SK-N-SH treated with all-trans-retinoic acid at 6 μM for 48 hours (cell line): ENCODE data around the gene SORCS2.

Experiments
- BACH2 ChIP-seq: fragments of 250-450 bp; sonication (Bioruptor Pico); IDR thresholded peaks from 2 replicates; pipeline ENCODE4 v1.9.0; 2021; ENCODE audit warnings: mild to moderate bottlenecking, borderline replicate concordance
- ISL1 ChIP-seq: fragments of 250-450 bp; sonication (Bioruptor Pico); IDR thresholded peaks from 2 replicates; pipeline ENCODE4 v2.1.2; 2022; ENCODE audit warnings: mild to moderate bottlenecking, moderate library complexity
- OSR1 ChIP-seq: fragments of 250-450 bp; sonication (Bioruptor Pico); IDR thresholded peaks from 2 replicates; pipeline ENCODE4 v1.8.0; 2022; ENCODE audit warnings: moderate library complexity, mild to moderate bottlenecking, inconsistent platforms
- PPARA ChIP-seq: fragments of 250-450 bp; sonication (Bioruptor Pico); IDR thresholded peaks from 2 replicates; pipeline ENCODE4 v1.5.0; 2020; ENCODE audit warnings: mild to moderate bottlenecking, borderline replicate concordance
- RARB ChIP-seq: fragments of 250-450 bp; sonication (Bioruptor Pico); IDR thresholded peaks from 2 replicates; pipeline ENCODE4 v1.8.0; 2021; ENCODE audit warnings: mild to moderate bottlenecking, moderate library complexity
- TOX ChIP-seq: fragments of 250-450 bp; sonication (Bioruptor Pico); IDR thresholded peaks from 2 replicates; pipeline ENCODE4 v1.8.0; 2021; ENCODE audit warnings: mild to moderate bottlenecking, moderate library complexity, borderline replicate concordance
- ZNF565 ChIP-seq: fragments of 450-650 bp; formaldehyde crosslinking; conservative IDR thresholded peaks from 2 replicates; pipeline ENCODE4 v1.5.0; 2020; ENCODE audit warnings: low read depth, mild to moderate bottlenecking, moderate library complexity
- ZNF8 ChIP-seq: fragments of 450-650 bp; formaldehyde crosslinking; IDR thresholded peaks from 2 replicates; pipeline ENCODE4 v1.5.0; 2020; ENCODE audit warnings: mild to moderate bottlenecking, moderate library complexity
- TF ChIP-seq, protein P1 (sequence below): fragments of 250-450 bp; sonication (Bioruptor Pico); IDR thresholded peaks from 2 replicates; pipeline ENCODE4 v1.5.1; 2020; ENCODE audit warnings: low read depth, mild to moderate bottlenecking, moderate library complexity
- TF ChIP-seq, protein P2 (sequence below): fragments of 250-450 bp; sonication (Bioruptor Pico); IDR thresholded peaks from 2 replicates; pipeline ENCODE4 v1.5.1; 2021; ENCODE audit warnings: mild to moderate bottlenecking, moderate library complexity

DNA sequence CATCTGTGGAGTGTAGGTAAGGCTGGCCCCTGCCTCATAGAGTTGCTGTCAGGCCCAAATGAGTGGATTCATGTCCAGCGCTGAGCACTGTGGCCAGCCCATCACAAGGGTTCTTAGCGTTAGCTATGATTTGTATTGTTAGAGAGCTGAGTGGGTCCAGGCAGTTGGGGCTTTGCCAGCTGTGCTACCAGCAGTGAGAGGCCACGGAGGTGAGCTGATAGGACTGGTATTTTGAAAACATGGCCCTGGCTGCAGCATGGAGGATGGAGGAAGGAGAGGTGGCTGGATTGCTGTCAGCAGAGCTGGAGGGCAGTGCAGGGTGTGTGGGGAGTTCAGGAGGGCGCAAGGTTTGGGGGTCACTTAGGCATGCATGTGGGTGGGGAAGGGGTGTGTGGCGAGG lies 172.6 kb downstream of the SORCS2 start:
- no peak for TF ChIP-seq OSR1
- TF ChIP-seq, protein P1, sequence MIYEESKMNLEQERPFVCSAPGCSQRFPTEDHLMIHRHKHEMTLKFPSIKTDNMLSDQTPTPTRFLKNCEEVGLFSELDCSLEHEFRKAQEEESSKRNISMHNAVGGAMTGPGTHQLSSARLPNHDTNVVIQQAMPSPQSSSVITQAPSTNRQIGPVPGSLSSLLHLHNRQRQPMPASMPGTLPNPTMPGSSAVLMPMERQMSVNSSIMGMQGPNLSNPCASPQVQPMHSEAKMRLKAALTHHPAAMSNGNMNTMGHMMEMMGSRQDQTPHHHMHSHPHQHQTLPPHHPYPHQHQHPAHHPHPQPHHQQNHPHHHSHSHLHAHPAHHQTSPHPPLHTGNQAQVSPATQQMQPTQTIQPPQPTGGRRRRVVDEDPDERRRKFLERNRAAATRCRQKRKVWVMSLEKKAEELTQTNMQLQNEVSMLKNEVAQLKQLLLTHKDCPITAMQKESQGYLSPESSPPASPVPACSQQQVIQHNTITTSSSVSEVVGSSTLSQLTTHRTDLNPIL (CRISPR knock-in tag), result no peak
- TF ChIP-seq, protein P2, sequence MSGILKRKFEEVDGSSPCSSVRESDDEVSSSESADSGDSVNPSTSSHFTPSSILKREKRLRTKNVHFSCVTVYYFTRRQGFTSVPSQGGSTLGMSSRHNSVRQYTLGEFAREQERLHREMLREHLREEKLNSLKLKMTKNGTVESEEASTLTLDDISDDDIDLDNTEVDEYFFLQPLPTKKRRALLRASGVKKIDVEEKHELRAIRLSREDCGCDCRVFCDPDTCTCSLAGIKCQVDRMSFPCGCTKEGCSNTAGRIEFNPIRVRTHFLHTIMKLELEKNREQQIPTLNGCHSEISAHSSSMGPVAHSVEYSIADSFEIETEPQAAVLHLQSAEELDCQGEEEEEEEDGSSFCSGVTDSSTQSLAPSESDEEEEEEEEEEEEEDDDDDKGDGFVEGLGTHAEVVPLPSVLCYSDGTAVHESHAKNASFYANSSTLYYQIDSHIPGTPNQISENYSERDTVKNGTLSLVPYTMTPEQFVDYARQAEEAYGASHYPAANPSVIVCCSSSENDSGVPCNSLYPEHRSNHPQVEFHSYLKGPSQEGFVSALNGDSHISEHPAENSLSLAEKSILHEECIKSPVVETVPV (CRISPR knock-in tag), result no peak
- no peak for TF ChIP-seq ISL1
- TF ChIP-seq PPARA, result no peak
- TF ChIP-seq RARB (CRISPR knock-in tag), result no peak
- TF ChIP-seq TOX (CRISPR knock-in tag), result no peak
- no peak for TF ChIP-seq BACH2 (CRISPR knock-in tag)
- no peak for TF ChIP-seq ZNF8 (CRISPR knock-in tag)
- TF ChIP-seq ZNF565, result no peak
